ENCODE results near the gene GET4. TPM values are rescaled to one million over a fixed set of nuclear protein-coding genes. Genes with fewer than 3 reads are reported as not detected.

GET4 gene
- total RNA-seq, 4 donors from 2014 or later = 29.7 to 93.3 (median 56.8) TPM

DNA sequence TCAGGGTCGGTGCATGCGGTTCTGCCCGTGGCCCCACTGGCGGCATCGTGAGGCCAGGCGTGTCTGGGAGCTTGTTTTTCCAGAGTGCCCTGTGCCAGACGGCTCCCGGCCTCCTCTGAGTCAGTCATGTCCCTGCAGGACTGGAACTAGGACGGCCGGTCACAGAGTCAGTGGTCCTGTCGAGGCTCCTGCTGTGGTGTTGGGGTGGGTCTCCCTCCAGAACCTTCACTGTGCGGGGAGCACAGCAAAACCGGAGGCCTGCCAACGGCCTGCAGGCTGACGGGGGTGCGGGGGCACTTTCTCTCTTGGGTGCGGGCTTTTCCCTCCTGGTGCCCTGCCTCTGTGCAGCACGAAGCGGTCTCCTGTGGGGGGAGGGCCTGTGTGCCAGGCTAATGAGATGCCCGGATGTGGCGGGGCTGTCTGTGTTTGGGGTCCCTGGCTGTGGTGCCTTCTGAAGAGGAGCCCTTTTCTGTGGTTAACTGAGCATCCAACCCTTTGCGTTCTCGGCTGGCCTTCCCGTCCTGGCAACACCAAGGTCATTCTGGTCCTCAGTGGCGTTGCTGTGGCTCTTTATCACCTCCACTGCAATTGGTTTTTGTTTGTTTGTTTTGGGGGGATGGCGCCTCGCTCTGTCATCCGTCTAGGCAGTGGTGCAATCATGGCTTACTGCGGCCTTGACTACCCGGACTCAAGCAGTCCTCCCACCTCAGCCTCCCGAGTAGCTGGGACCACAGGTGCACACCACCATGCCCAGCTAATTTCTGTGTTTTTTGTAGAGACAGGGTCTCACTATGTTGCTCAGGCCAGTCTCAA lies 8.0 kb downstream of the GET4 start:
- no peak for DNase-seq
- Histone ChIP-seq H3K27ac (no peak overlapping the region), H3K4me3 (no peak overlapping the region), H3K27me3 (no peaks in the 10 kb centered on the region), H3K9me3 (no peaks in the 10 kb centered on the region), H3K4me1 (peaks cover 0 to 6% (median 0%) of the 10 kb centered on the region in 4 donors), H3K36me3 (peaks cover 0 to 38% (median 0%) of the 10 kb centered on the region in 3 donors)
- no peak for TF ChIP-seq POLR2A (IDR thresholded peaks at IDR 0.05)
- no peak for TF ChIP-seq CTCF (IDR thresholded peaks at IDR 0.05)

DNA sequence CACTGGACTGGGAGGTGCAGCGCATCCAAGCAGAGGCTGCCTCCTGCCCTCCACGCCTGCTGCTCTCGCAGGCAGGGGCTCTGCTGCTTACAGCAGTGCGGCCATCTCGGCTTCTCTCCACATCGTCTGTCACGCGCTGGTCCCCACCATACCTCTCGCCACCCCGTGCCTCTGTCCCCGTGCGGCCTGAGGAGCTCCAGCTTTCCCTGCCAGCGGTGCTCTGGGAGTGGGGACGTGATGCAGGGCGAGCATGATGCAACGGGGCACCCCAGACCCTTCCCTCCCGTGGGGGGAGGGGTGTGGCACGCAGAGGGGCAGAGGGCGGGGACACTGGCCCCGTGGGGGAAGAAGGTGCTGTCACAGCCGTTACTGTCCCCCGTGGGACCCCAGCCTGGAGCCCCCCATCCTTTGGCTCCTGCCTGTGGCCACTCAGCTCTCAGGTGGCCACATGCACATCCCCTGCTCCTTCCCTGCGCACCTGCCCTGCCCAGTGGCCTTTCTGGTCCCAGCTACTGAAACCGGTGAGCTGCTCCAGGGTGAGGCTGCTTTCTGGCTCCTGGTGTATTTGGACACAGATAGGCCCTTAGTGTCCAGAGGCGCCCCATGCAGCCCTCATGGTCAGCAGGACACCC lies 9.0 kb downstream of the GET4 start:
- TF ChIP-seq POLR2A (IDR thresholded peaks at IDR 0.05) (no peak), CTCF (IDR thresholded peaks at IDR 0.05) (no peak)
- Histone ChIP-seq H3K4me1 (peaks cover 0 to 4% (median 0%) of the 10 kb centered on the region in 4 donors), H3K4me3 (no peak overlapping the region), H3K9me3 (no peaks in the 10 kb centered on the region), H3K36me3 (peaks cover 0 to 37% (median 0%) of the 10 kb centered on the region in 3 donors), H3K27me3 (no peaks in the 10 kb centered on the region), H3K27ac (no peak overlapping the region)
- no peak for DNase-seq

DNA sequence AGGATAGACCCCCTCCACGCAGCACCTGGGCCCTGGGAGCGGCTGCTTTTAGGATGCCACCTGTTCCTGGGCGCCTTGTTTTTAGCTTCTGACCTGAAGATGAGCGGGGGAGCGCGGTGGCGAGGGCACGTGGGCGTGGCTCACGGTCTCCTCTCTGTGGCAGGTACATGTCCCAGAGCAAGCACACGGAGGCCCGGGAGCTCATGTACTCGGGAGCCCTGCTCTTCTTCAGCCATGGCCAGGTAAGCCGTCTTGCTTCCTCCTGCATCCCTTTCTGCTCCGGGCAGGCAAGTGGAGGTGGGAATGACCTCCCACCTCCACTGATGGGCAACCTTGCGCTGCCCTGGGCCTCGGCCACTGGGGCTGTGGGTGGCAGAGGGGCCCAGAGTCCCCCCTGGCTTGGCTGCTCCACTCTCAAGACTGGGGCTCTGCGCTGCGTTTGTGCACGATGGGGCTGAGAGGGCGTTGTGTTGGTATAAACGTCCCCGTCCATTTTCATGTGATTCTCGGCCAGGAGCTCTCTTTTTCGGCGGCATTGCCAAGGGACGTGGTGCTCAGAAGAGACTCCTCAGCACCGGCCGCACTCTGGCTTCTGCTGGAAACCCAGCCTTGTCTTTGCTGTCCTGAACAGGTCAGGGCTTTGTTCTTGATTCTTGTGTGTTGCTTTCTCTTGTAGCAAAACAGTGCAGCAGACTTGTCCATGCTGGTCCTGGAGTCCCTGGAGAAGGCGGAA lies 9.7 kb downstream of the GET4 start:
- Histone ChIP-seq H3K27me3 (no peaks in the 10 kb centered on the region), H3K4me3 (no peak overlapping the region), H3K4me1 (peaks cover 0 to 3% (median 0%) of the 10 kb centered on the region in 4 donors), H3K36me3 (peaks cover 0 to 44% (median 0%) of the 10 kb centered on the region in 3 donors), H3K27ac (no peak overlapping the region), H3K9me3 (no peaks in the 10 kb centered on the region)
- DNase-seq = no peak
- TF ChIP-seq POLR2A (IDR thresholded peaks at IDR 0.05) (no peak), CTCF (IDR thresholded peaks at IDR 0.05) (no peak)

DNA sequence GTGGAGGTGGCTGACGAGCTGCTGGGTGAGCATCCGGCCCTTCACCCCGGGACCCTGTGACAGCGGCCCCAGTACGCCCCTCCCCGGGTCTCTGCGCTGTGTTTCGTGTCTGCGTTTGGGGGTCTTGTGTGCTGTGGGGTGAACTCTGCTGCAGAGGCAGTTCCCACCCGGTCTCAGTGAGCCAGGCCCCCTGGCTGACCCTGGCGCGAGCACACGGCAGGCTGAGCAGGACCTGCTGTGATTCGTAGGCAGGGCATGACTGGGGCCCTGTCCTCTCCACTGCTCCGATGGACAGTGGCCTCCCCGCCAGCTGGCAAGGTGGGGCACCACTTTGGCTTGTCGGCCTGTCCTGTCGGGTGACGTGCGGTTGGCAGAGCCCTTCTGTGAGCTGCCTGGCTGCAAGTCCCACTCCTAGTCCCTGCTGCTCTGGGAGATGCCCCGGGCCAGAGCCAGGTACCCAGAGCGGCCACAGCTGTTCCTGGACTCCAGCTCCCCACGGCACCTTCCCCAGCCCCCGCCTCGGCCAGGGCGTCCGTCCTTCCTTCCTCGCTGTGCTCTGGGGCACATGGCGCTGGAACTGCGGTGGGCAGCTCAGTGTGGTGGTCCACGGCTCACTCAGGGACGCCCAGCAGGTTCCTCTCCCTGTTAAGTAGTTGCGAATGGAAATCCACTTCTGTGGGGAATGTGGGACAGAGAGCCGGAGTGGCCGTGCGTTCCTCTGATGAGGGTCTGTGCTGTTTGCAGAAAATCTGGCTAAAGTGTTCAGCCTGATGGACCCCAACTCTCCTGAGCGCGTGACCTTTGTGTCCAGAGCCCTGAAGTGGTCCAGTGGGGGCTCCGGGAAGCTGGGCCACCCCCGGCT lies 10.5 kb downstream of the GET4 start:
- H3K27ac ChIP-seq = no peak overlapping the region
- no peak overlapping the region for H3K4me3 ChIP-seq
- H3K27me3 ChIP-seq = no peaks in the 10 kb centered on the region
- H3K36me3 ChIP-seq = peaks cover 0 to 52% (median 0%) of the 10 kb centered on the region in 3 donors
- no peaks in the 10 kb centered on the region for H3K4me1 ChIP-seq
- no peaks in the 10 kb centered on the region for H3K9me3 ChIP-seq
- no peak for DNase-seq
- TF ChIP-seq POLR2A (IDR thresholded peaks at IDR 0.05) (no peak), CTCF (IDR thresholded peaks at IDR 0.05) (no peak)

- no peak for DNase-seq
- Histone ChIP-seq H3K36me3 (peaks cover 0 to 58% (median 0%) of the 10 kb centered on the region in 3 donors), H3K4me1 (no peaks in the 10 kb centered on the region), H3K27me3 (no peaks in the 10 kb centered on the region), H3K9me3 (no peaks in the 10 kb centered on the region), H3K4me3 (no peak overlapping the region), H3K27ac (no peak overlapping the region)
- no peak for TF ChIP-seq CTCF (IDR thresholded peaks at IDR 0.05)
- TF ChIP-seq POLR2A (IDR thresholded peaks at IDR 0.05) = no peak
Measured at GRCh38 chr7:887488-887820, 11.1 kb downstream of the GET4 start.
